GM12873 (cell line): ENCODE results near the gene ARPC1B.

Experiments
- TF ChIP-seq, protein P1 (sequence below): IDR thresholded peaks from 2 replicates; pipeline ENCODE4 v1.5.1; 2012; ENCODE audit warnings: low read depth, mild to moderate bottlenecking, moderate library complexity, low read length, control low read depth; ENCODE audit not compliant: insufficient read depth; ENCODE audit errors: missing control alignments

Gene ARPC1B

DNA sequence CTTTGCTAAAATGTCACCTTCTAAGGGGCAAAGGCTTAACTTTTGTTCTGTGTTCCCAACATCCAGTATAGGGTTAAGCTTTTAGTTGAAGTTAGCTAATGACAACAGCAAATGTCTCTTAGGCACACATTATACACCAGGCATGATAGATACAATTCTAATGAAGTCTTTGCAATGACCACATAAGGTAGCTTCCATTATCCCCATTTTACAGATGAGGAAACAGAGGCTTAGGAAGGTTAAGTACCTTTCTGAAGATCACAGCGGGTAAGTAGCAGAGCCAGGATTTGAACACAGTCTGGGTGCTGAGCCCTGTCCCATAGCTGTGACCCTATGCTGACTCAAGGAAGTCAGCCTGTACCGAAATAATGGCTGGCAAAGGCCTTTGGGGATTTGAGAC is 36.1 kb downstream of the ARPC1B start:
- TF ChIP-seq, protein P1, sequence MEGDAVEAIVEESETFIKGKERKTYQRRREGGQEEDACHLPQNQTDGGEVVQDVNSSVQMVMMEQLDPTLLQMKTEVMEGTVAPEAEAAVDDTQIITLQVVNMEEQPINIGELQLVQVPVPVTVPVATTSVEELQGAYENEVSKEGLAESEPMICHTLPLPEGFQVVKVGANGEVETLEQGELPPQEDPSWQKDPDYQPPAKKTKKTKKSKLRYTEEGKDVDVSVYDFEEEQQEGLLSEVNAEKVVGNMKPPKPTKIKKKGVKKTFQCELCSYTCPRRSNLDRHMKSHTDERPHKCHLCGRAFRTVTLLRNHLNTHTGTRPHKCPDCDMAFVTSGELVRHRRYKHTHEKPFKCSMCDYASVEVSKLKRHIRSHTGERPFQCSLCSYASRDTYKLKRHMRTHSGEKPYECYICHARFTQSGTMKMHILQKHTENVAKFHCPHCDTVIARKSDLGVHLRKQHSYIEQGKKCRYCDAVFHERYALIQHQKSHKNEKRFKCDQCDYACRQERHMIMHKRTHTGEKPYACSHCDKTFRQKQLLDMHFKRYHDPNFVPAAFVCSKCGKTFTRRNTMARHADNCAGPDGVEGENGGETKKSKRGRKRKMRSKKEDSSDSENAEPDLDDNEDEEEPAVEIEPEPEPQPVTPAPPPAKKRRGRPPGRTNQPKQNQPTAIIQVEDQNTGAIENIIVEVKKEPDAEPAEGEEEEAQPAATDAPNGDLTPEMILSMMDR, result no peak

DNA sequence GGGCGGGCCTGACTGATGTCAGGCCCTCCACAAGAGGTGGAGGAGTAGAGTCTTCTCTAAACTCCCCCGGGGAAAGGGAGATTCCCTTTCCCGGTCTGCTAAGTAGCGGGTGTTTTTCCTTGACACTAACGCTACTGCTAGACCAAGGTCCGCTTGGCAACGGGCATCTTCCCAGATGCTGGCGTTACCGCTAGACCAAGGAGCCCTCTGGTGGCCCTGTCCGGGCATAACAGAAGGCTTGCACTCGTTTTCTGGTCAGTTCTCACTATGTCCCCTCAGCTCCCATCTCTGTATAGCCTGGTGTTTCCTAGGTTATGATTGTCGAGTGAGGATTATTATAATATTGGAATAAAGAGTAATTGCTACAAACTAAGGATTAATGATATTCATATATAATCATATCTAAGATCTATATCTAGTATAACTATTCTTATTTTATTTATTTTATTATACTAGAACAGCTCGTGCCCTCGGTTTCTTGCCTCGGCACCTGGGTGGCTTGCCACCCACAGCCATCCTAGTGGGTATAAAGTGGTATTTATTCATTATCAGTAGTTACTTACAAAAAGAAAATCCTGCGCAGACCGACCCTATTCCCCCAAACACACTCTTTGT is 41.1 kb downstream of the ARPC1B start:
- TF ChIP-seq, protein P1, result peak; percentile 63

DNA sequence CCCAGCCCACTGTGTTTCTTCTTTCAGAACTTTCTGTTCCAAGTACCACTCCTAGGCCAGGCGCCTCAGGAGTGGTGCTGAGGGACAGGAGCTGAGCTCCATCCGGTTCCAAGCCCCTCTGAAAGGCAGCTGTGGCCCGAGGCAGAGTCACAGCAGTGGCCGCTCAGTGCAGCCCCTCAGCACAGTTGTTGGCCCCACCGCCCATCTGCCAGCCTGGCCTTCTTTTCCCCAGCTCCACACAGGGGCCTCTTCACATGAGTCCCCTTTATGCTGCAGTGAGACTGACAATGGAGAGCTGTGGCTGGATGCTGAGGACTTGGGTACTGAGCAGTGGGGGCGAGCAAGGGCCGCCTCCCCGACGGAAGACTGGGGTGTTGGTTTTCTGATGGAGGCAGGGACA is 43.7 kb downstream of the ARPC1B start:
- TF ChIP-seq, protein P1, result no peak

DNA sequence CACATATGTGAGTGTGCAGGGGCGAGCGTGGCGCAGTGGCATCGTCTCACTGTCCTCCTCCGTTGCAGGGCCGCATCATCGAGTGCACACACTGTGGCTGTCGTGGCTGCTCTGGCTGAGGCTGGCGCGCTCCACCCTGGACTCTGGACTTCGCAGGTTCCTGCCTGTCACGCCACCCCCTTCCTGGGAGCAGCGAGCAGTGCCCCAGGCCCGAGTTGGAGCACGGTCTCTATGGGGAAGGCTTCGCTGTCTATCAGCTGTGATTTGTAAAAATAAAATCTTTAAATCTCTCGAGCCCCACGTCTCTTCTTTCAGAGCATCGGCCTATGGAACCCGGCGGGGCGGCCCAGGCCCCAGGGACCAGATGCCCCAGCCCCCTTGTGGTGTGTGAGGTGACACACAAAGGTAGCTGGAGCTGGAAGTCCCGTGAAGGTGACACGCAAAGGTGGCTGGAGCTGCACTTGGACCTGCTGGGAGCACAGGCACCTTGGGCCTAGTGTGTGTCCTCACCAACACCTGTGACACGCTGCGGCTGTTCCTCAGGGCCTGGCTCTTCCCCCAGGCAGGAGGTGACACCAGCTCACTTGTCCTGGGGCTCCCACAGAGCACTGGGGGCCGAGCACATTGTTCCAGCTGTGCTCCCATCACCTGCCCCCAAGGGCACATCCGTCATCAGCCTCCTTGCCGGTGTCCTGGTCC is 44.9 kb downstream of the ARPC1B start:
- TF ChIP-seq, protein P1, result no peak

DNA sequence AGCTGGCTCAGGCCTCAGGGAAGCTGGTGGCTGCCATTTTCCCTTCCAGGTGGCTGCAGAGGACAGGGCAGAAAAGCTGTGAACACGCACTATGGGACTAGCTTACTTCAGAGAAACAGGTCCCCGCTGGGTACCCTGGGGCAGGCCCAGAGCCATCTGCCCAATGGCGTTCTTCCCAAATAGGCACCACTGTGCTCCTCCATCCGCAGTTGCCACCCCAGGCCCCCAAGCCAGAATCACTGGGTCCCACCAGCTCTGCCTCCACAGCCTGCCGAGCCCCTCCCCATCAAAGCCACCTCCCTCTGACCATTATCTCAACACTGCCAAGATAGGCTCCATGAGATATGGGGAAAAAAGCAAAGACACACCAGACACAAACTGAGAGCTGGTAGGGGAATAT is 45.7 kb downstream of the ARPC1B start:
- TF ChIP-seq, protein P1, result no peak

DNA sequence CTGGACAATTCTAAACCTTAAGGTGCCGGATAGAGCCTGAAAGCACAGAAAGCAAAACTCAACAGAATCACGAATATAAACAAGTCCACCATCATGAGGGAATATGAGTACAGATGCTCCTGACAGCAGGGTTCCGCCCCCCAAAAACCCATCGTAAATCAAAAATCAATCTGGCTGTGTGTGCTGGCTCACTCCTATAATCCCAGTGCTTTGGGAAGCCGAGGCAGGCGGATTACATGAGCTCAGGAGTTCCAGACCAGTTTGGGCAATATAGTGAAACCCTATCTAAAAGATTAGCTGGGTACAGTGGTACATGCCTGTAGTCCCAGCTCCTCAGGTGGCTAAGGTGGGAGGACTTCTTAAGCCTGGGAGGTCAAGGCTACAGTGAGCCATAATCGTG is 46.5 kb downstream of the ARPC1B start:
- TF ChIP-seq, protein P1, result no peak

DNA sequence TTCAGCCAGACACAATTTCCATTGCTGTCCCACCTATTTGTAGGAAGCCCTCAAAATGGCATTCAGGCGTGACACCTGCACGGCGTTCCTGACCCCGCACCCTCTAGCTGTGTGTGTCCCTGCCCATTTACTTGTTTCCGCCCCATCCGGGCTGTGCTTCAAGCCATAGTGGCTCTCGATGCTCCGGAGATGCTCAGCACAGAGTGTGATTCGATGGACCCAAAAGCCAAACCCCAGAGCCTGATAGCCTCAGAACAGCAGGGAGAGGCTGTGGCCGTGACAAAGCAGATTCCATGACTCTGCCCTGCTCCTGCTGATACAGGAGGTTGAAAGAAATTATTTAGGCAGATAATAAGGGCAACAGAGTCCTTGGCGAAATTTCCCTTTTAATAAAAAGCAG is 47.7 kb downstream of the ARPC1B start:
- TF ChIP-seq, protein P1, result no peak
